GM18870 (cell line): ENCODE results near the gene LMF1.

Experiments
- ATAC-seq: cut with Tn5 transposase; IDR thresholded peaks from one replicate; pipeline ENCODE4 v1.9.1; 2021; ENCODE audit warnings: moderate library complexity; ENCODE audit not compliant: unreplicated experiment

Gene LMF1

DNA sequence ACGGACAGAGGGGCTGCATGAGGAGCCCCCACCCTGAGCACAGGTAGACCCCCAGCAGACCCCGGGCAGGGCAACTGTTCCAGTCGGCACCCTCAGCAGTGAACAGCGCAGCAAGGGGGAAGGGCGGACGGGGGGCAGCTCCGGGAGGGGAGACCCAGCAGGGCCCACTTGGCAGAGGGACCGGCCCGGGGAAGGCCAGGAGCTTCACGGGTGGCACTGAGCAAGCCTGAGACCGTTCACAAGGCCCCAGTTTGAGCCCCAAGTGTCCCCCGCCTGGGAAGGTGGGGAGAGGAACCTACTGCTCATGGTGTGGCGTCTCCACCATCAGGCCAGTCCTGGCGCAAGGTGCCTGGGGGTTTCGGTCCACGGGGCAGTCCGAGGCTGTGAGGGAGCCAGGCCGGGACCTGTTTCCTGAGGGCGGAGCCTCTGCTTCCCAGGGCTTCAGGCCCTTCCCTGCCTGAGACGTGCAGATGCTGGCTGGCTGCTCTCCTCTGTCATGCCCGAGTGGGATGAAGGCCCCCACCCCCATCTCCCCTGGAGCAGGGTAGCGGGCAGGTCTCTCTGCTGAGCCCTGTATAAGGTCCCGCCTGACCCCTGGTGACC is 115.9 kb downstream of the LMF1 start:
- no peak for ATAC-seq

DNA sequence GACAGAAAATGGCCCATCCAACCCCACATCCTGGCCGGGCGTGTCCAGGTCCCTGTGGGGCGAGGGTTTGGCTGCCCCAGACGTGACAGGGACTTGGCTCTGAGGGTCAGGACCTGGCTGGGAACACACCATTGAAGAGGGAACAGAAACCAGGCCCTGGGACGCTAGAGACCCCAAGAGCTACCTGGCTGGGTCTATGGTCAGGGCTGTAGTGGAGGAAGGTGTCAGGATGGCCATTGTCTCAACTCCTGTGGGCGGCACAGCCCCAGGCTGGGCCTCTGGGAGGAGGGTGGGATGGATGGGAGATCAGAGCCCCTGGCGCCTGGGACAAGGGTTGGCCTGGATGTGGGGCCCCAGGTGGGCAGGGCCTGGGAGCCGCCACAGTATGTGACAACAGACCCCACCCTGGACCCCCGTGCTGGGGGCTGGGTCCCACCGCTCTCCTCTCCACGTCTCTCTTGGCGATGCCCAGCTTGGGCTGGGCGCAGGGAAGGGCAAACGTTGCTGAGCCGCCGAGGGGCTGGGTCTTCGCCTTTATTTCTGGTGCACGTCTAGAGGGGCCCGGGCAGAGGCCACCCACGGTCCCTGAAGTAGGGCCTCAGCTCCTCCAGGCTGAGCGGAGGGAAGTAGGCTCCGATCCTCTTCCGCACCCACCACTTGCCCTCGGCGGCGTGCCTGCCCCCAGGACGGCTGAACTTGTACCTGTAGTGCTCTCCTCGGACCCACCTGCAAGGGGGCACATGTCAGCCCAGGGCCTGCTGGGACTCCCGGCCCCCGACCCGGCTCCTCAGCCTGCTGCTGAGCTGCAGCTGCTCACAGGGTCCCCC is 116.6 kb downstream of the LMF1 start:
- no peak for ATAC-seq

DNA sequence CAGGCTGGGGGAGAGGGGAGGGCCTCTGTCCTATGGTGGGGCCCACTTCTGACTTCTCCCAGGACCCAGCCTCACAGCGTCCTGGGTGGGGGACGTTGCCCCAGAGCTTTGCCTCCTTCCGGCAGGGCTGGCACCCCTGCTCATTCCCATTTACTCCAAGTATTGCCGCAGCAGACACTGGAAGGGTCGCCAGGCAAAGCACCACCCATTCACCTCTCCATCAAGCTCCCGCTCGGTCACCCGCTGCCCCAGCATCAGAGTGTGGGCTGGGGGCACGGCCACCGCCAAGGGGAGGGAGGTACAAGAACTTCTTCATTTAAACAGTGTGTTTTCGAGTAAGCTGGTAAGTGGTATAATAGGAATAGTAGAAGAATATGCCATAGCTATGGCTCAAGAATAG is 117.5 kb downstream of the LMF1 start:
- no peak for ATAC-seq

DNA sequence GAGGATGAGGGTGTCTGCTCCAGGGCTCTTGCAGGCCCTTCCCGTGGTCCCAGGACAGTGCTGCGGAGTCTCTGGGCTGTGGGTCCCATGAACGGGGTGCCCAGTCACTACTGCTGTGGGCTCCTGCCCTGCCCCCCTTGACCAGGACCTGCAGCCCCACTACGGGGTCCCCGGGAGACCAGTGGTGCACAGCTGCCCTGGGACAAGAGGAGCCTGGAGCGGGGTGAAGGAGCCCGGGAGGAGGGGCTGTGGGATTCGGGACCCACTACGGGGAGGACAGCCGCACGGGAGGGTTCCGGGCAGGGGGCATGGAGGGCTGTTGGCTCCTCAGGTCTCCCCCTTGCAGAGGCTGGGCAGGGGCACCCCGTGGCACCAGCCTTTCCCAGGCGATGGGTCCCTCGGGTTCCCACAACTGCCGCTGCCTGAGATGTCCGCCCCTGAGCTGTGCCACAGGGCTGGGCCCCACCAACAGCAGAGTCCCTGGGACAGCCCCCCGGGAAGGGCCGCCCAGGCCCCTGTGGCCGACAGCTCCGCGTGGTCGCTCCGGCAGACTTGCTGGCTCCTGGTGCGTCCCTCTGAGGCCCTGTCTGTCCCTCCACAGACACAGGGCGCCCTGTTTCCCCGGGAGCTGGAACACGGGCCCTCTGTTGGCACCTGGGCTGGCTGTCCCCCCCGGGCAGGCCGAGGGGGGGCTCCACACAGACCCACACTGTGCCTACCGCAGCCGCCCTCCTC is 118.2 kb downstream of the LMF1 start:
- ATAC-seq, result no peak

DNA sequence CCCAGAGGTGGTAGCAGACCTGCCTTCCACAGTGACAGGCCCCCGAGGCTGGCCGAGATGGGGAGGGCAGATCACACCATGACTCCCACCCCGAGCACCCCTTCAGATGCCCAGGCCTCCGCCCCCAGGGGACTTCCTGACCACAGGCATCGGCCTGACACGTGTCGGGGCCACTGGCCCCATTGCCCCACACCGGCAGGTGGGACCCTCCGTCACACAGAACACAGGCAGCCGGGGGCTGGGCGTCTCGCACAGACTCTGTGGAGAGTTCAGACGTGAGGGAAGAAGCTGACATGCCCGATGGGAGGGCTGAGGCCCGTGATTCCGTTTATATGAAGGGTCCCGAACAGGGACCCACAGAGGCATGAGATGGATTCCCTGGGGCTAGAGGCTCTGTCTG is 118.9 kb downstream of the LMF1 start:
- ATAC-seq, result no peak

DNA sequence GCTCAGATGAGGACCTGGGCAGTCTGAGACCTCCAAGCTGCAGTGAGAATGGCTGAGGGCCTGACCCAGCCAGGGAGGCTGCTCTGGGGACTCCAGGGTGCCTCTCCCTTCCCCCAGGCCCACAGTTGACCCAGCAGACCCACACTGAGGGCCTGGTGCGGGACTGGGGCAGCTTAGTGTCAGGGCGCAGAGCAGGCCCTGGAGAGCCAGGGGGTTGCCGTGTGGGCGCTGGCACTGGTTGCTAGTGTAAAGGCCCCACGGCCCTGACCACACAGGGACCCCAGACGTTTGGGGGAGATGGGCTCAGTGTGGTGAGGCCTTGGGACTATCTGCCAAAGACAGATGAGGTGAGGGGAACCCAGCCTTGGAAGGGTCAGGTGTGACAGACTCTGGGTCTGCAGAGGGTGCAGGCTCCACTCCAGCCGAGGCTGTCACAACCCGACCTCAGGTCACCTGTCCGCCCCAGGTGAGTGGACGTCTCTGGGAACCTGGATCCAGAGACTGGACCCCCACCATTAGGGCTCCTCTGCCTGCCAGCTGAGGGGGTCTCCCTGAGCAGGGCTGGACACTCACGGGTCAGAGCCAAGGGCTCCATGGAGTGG is 119.5 kb downstream of the LMF1 start:
- no peak for ATAC-seq

DNA sequence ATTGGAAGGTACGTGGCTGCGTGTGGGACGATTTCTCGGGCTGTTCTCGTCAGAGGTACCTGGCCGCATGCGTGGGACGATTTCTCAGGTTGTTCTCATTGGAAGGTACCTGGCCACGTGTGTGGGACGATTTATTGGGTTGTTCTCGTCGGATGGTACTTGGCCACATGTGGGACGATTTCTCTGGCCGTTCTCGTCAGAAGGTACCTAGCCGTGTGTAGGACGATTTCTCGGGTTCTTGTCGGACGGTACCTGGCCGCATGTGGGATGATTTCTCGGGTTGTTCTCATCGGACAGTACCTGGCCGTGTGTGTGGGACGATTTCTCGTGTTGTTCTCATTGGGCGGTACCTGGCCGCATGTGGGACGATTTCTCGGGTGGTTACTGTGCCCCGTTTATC is 120.1 kb downstream of the LMF1 start:
- ATAC-seq, result no peak

DNA sequence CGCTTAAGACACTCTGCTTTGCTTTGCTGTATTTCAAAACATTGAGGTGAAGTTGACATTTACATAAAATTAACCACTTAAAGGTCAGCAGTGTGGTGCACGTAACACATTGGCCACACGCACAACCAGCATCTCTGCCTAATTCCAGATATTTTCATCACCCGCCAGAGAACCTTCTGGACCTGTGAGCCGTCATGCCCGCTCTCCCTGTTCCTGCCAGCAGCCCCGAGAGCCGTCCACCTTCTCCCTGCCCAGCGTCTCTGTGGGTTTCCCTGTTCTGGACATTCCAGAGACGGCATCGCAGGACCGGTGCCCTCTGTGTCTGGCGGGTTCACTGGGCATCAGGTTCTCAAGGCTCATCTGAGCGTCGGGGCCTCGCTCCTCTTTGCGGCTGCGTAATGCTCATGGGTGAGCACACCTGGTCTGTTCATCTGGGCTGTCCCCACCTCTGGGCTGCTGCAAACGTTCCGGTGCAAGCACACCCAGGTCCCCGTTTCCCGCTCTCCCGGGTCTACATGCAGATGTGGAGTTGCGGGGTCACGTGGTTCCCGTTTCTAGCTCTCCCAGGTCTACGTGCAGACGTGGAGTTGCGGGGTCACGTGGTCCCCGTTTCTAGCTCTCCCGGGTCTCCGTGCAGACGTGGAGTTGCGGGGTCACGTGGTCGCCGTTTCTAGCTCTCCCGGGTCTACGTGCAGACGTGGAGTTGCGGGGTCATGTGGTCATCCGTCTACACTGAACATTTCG is 122.1 kb downstream of the LMF1 start:
- ATAC-seq, result no peak

DNA sequence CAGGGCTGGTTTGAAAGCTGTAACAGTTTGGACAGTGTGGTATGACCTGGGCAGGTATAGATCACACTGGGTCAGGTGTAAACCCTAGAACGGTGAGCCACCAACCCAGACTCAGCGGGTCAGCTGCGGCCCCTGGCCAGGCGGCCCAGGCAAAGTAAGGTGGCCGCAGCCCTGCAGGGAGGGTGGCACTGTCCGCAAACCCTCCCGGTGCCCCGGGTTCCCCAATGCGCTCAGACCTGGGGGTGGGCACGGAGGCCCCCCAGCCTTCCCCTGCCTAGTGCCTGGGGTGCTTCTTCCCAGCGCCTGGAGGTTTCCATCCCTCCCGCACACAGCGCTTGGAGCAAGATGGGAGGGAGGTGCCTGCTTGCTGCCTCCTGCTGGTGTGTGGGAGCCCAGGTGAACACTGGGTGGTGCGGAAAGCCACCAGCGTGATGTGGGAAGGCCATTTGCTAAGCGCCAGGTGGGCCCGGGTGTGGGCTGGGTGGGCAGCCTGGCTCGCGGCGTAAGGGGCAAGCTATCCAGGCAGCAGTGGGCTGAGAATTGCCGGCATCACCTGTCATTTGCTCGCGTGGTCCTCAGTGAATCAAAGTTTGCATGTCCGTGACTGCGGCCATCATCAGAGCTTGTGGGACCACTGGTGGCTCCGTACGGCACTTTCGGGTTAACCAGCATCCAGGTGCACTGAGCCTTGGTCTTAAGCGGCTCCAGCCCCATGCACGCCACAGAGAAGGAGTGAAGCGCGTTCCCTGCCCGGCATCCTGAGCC is 122.9 kb downstream of the LMF1 start:
- no peak for ATAC-seq

DNA sequence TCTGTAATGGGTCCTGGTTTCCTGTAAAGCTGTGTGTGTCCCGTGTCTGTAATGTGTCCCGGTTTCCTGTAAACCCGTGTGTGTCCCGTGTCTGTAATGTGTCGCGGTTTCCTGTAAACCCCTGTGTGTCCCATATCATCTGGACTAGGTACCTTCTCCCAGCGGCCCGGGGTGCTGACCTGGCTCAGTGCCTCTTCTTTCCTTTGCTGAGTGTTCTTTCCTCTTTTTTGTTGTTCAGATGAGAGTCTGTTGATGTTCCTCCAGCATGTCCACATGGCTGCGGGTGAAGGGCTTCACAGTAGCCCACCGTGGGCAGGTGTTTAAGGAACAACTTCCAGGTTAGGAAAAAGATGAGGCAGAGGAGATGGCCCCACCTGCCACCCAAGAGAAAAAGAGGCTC is 123.6 kb downstream of the LMF1 start:
- no peak for ATAC-seq

DNA sequence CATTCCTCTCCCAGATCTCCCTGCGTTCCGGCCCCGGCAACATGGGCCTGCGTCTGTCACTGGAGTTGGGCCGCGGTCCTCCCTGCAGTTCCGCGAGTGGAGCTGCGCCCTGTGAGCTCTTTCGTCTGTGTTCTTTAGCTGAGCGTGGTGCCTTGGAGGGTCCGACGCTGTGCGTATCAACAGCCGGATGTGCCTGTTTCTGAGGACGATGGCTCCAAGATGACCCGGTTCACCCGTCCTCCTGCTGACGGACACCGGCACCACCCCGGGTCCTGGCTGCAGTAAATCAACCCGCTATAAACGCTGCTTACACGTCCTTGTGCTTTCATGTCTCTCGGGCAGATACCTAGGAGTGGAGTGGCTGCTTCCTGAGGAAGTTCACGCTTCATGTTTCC is 125.4 kb downstream of the LMF1 start:
- no peak for ATAC-seq

DNA sequence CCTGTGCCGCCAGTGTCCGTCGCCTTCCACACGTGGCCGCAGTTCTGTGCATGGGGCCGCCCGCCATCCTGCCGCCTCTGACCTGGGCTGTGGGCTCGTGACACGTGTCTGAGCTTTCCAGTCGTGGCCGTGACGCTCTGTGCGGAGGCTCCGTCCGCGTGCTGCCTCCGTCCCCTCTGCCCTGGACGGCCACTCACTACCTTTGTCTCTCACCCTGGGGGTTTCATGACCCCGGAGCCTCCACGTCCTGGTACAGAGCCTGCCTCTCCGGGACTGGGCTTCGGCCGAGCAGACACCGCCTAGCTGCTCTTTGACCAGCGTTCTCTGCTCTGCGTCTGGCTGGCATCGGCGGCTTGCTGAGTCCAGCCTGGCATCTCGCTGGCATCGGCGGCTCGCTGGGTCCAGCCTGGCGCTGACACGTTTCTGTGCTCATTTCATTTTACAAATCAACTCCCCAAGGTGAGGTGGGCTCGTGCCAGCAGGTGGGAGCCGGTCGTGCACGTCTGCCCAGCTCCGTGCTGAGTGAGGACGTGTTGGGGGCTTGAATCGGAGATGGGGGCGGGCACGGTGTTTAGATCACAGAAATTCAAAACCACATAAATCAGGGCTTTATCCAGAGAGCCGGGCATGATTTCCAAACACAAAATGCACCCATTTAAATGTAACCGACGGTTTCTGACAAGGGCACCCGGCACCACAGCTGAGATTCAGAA is 126.0 kb downstream of the LMF1 start:
- no peak for ATAC-seq

DNA sequence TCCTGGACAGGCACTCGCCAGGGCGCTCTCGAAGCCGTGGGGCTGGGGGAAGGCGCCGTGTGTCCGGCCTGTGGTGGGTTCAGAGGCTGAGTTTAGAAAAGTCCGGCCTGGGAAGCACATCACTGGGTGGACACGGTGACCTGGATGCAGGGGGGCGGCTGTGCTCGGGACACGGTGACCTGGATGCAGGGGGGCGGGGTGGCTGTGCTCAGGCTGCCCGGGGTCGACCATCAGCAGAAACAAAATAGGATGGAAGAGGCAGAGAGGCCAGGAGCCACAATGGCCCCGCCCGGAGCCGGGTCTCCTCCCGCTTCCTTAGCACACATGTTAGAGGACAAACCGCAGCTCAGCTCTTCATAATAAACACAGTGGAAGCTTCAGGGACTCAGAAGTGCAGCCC is 127.0 kb downstream of the LMF1 start:
- no peak for ATAC-seq

DNA sequence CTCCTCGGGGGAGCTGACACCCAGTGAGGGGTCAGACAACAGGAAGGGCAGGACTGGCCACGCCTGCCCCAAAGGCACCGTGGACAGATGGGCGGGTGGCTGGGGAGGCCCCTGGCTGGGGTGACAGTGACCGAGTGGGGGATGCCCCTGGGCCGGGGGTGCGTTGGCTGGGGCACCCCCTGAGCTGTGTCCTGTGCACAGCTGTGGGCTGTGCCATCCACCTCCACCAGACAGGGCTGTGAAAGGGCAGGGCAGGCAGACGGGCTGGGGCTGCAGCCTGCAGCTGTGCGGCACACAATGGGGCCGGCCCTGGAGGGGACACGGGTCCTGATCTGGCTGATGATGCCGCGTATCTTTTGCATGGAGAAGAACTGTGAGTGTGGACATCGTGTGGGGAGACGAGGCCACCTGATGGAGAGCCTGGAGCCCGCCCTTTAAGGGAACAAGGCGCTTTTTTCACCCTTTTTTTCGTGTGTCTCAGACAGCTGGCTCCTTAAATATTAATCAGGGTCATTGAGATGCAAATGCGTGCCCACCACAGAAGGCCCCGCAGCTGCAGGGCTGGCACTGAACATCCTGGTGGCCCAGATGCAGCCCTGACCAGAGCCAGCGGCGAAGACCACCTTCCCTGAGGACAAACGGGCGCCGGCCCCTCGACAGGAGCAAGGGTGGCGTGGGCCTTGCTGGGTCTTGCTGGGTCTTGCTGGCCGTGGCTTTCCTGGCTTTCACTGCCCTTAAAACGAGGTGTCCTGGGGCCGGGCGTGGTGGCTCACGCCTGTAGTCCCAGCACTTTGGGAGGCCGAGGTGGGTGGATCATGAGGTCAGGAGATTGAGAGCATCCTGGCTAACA is 127.8 kb downstream of the LMF1 start:
- ATAC-seq, result no peak

DNA sequence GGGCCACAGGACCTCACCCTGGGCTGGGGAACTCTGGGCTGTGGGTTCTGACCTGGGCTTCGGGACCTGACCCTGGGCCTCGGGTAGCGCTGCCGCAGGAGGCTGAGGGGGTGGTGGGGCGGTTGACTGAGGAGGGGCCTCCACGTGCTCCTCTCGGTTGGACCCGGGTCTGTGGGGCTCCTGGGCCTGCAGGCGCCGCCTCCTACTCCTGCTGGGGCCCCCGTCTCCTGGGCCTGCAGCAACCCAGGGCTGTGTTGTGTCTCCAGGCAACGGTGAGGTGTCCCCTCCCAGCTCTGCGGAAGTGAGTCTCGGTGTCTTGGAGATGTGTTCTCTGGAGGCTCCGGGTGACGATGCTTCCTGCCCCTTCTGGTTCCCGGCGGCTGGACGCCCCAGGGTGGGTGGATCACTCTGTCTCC is 128.7 kb downstream of the LMF1 start:
- ATAC-seq, result no peak

DNA sequence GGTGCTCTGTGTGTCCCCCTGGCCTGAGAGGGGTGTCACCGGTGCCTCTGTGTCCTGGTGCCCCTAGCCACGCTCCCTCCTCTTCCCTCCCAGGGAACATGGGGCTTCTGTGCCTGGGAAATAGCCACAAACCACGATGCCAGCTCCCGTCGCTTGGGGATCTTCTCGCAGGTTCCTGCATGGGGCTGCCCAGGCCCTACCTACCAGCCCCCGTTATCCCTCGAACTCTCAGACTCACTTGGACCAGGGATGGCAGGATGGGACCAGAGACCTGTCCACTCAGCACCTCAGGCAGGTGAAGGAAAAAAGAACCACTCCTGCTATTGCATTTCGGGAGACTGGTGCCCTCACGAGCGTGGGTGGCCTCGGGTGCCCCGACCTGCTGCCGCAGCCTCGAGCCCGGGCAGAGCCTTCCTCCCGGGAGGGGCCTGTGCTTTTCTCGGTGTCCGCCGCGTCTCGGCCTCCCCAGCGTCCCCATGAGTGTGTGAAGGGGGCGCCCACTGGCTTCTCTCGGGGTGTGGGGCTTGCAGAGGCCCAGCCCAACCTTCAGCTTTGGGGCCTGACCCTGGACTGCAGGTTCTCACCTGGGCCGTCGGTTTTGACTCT is 129.2 kb downstream of the LMF1 start:
- no peak for ATAC-seq

DNA sequence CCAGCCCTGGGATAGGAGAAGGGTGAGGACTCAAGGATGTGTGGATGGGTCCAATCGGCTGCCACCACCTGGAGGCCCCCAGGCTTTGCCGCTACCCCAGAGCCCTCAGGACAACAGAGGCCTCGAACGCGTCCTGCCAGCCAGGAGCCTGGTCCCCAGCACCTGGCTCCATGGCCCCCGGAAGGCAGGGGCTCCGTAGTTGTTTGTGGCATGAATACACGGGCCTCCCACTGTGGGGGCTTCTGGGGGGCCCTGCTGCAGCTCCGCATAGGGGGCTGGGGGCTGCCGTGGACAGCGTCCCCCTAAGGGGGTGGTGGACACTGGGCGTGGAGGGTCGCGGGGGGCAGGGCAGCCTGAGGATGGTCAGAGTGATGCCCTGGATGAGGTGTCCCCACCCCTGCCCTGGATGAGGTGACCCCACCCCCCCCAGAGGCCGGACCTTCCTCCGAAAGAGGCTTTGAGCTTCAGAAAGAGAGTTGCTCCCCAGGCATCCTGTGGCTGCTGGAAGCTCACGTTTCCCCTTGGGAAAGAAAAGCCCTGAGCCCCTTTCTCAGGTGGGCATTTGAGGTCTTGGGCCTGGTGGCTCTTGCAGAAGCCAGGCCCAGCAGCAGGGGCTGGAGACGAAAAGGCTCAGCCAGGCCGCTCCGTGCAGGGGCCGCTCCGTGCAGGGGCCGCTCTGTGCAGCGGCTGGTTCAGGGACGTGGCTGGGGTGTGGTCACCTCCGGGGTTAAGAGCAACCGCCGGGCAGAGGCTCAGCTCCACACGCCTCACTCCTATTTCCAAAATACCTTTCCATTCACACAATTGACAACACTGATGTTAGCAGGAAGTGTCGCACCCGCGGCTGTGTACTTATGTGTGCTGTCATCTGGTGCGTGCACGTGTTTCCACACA is 130.0 kb downstream of the LMF1 start:
- ATAC-seq, result no peak
